ENCODE measurements around the gene SCML2.
"Not testable (repeated sequence)": the region's sequence is repeated elsewhere in the genome, so short reads cannot be mapped to it uniquely, and the experiment has no call there.

DNA sequence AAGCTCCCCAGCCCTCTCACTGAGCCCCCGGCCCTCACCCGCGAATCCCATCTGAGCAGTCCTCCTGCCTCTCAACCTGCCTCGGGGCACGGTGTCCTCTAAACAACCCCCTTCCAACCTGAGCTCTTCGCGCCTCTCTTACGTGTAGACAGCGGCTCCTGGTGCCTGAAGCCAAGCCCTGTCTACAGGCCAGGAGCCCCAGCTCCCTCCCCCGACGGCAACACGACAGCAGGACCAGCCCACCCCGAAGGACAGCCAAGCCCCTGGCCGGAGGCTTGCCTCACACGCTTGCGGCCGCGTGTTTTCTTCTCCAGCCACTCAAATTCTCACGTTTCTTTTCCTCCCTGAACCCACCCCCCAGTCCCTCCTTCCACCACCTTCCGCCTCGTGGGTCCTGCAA is 124.8 kb downstream of the SCML2 start:
- not testable (repeated sequence) for TF ChIP-seq CTCF (IDR thresholded peaks at IDR 0.05); MAZ (IDR thresholded peaks at IDR 0.05; ENCODE audit: borderline replicate concordance, low read depth, low read length); CHD2 (IDR thresholded peaks at IDR 0.05; ENCODE audit: low read length, partially characterized antibody); RFX5 (IDR thresholded peaks at IDR 0.05); RAD21 (conservative IDR thresholded peaks at IDR 0.05 in 1 of 2, IDR thresholded peaks at IDR 0.05 in 1 of 2); SREBF2 (IDR thresholded peaks at IDR 0.05); SMC3 (IDR thresholded peaks at IDR 0.05); BHLHE40 (IDR thresholded peaks at IDR 0.05; ENCODE audit: low read depth, low read length)
- TF ChIP-seq, protein P1, sequence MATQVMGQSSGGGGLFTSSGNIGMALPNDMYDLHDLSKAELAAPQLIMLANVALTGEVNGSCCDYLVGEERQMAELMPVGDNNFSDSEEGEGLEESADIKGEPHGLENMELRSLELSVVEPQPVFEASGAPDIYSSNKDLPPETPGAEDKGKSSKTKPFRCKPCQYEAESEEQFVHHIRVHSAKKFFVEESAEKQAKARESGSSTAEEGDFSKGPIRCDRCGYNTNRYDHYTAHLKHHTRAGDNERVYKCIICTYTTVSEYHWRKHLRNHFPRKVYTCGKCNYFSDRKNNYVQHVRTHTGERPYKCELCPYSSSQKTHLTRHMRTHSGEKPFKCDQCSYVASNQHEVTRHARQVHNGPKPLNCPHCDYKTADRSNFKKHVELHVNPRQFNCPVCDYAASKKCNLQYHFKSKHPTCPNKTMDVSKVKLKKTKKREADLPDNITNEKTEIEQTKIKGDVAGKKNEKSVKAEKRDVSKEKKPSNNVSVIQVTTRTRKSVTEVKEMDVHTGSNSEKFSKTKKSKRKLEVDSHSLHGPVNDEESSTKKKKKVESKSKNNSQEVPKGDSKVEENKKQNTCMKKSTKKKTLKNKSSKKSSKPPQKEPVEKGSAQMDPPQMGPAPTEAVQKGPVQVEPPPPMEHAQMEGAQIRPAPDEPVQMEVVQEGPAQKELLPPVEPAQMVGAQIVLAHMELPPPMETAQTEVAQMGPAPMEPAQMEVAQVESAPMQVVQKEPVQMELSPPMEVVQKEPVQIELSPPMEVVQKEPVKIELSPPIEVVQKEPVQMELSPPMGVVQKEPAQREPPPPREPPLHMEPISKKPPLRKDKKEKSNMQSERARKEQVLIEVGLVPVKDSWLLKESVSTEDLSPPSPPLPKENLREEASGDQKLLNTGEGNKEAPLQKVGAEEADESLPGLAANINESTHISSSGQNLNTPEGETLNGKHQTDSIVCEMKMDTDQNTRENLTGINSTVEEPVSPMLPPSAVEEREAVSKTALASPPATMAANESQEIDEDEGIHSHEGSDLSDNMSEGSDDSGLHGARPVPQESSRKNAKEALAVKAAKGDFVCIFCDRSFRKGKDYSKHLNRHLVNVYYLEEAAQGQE (IDR thresholded peaks at IDR 0.05) = not testable (repeated sequence)

Measured in A549 (cell line).